HEK293 (cell line): ENCODE results near the gene HECTD4.

Source experiments
- CTCF ChIA-PET: fragments of 350-600 bp; formaldehyde crosslinking; extraction: SDS; loops from one replicate; lab custom pipeline; 2021; ENCODE audit warnings: antibody characterized with exemption; lab: Yijun Ruan, JAX
- POLR2A ChIA-PET: fragments of 300-600 bp; formaldehyde crosslinking; extraction: SDS; loops from one replicate; lab custom pipeline; 2020; ENCODE audit warnings: antibody characterized with exemption, inconsistent platforms; lab: Yijun Ruan, JAX
- H3K27ac ChIP-seq: fragments of 200-500 bp; sonication (Bioruptor generic); 2 replicates; pipeline ENCODE4 v1.5.1; 2014; ENCODE audit warnings: low read depth, low read length, control low read depth, inconsistent platforms; ENCODE audit errors: extremely low read depth
- H3K36me3 ChIP-seq, 2 experiments: fragments of 200-500 bp in 1 of 2; sonication (Bioruptor generic) in 1 of 2; 1 replicate in 1 of 2; 2 replicates in 1 of 2; pipeline ENCODE4 v1.5.1; 2014 to 2017; ENCODE audit warnings: inconsistent platforms in 2 of 2, low read length in 2 of 2; ENCODE audit not compliant: control insufficient read depth in 2 of 2, insufficient read depth in 1 of 2
- H3K4me1 ChIP-seq: fragments of 200-500 bp; sonication (Bioruptor generic); 2 replicates; pipeline ENCODE4 v1.5.1; 2014; ENCODE audit warnings: mild to moderate bottlenecking, low read length, inconsistent platforms; ENCODE audit not compliant: control insufficient read depth, insufficient read depth
- H3K4me3 ChIP-seq: 2 replicates; pipeline ENCODE4 v1.5.1; 2011; ENCODE audit warnings: low read depth, mild to moderate bottlenecking, control low read depth, low read length, moderate library complexity
- H3K9me3 ChIP-seq: fragments of 200-500 bp; sonication (Bioruptor generic); 2 replicates; pipeline ENCODE4 v1.5.1; 2014; ENCODE audit warnings: low read depth, low read length, inconsistent platforms; ENCODE audit not compliant: control insufficient read depth, insufficient read depth
- FEZF1 ChIP-seq: fragments of 450-650 bp; formaldehyde crosslinking; IDR thresholded peaks from 2 replicates; pipeline ENCODE4 v1.5.1; 2016; ENCODE audit warnings: missing biosample characterization, missing genetic modification characterization
- GLIS1 ChIP-seq: fragments of 450-650 bp; formaldehyde crosslinking; IDR thresholded peaks from 2 replicates; pipeline ENCODE4 v1.5.1; 2016; ENCODE audit warnings: missing biosample characterization, missing genetic modification characterization
- KLF8 ChIP-seq: fragments of 450-650 bp; formaldehyde crosslinking; IDR thresholded peaks from 2 replicates; pipeline ENCODE4 v1.5.1; 2016; ENCODE audit warnings: missing biosample characterization, missing genetic modification characterization
- SP7 ChIP-seq: fragments of 450-650 bp; formaldehyde crosslinking; IDR thresholded peaks from 2 replicates; pipeline ENCODE4 v1.5.1; 2016; ENCODE audit warnings: missing biosample characterization, missing genetic modification characterization
- ZNF280D ChIP-seq: fragments of 450-650 bp; formaldehyde crosslinking; IDR thresholded peaks from 2 replicates; pipeline ENCODE4 v1.5.1; 2016; ENCODE audit warnings: missing biosample characterization, missing genetic modification characterization
- ZNF341 ChIP-seq: fragments of 450-650 bp; formaldehyde crosslinking; IDR thresholded peaks from 2 replicates; pipeline ENCODE4; 2016; ENCODE audit warnings: low read depth, missing biosample characterization, missing genetic modification characterization
- ZNF549 ChIP-seq: fragments of 450-650 bp; IDR thresholded peaks from 2 replicates; pipeline ENCODE4 v1.5.1; 2018; ENCODE audit warnings: missing biosample characterization, missing genetic modification characterization, mild to moderate bottlenecking, inconsistent platforms, moderate library complexity
- ZNF658 ChIP-seq: fragments of 450-650 bp; formaldehyde crosslinking; IDR thresholded peaks from 2 replicates; pipeline ENCODE4; 2016; ENCODE audit warnings: missing biosample characterization, missing genetic modification characterization
- ZNF692 ChIP-seq: fragments of 450-650 bp; formaldehyde crosslinking; IDR thresholded peaks from 2 replicates; pipeline ENCODE4 v1.5.1; 2016; ENCODE audit warnings: missing biosample characterization, missing genetic modification characterization
- ZNF747 ChIP-seq: fragments of 450-650 bp; formaldehyde crosslinking; IDR thresholded peaks from 2 replicates; pipeline ENCODE4 v1.5.1; 2016; ENCODE audit warnings: missing biosample characterization, missing genetic modification characterization
- ZSCAN30 ChIP-seq: fragments of 450-650 bp; IDR thresholded peaks from 2 replicates; pipeline ENCODE4 v1.5.1; 2018; ENCODE audit warnings: missing biosample characterization, mild to moderate bottlenecking, missing genetic modification characterization, moderate library complexity
- TF ChIP-seq, protein P1 (sequence below): fragments of 450-650 bp; formaldehyde crosslinking; IDR thresholded peaks from 2 replicates; pipeline ENCODE4 v1.5.1; 2016; ENCODE audit warnings: missing biosample characterization, missing genetic modification characterization
- TF ChIP-seq, protein P2 (sequence below): fragments of 450-650 bp; formaldehyde crosslinking; IDR thresholded peaks from 2 replicates; pipeline ENCODE4 v1.5.1; 2016; ENCODE audit warnings: missing biosample characterization, missing genetic modification characterization
- TF ChIP-seq, protein P3 (sequence below): fragments of 450-650 bp; formaldehyde crosslinking; conservative IDR thresholded peaks from 2 replicates; pipeline ENCODE4 v1.5.1; 2016; ENCODE audit warnings: low read depth, missing biosample characterization, missing genetic modification characterization
- TF ChIP-seq, protein P4 (sequence below): fragments of 450-650 bp; formaldehyde crosslinking; IDR thresholded peaks from 2 replicates; pipeline ENCODE4 v1.5.1; 2016; ENCODE audit warnings: missing biosample characterization, missing genetic modification characterization

HECTD4 gene

DNA sequence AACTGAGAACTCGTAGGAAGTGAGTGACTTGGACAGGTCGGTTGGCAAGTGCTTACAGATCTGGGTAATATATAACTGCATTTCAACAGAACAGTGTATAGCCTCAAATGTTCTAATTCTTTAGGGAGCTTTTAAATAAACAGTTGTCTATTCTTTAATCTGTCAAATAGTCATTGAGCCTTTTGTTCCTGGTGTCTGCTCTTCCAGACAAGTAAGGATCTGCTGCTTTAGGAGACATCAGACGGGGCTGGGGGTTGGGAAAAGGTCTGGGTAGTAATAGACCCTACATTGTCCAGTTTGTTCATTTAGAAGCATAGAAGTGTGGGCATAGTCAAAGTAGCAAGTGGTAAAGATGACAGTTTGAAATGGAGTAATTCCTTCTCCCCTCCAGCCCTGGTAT lies 38.5 kb upstream of the HECTD4 start:
- Histone ChIP-seq H3K4me1 (0 out of 2 replicates have a peak, but pooled peaks cover 4% of the 10 kb centered on the region), H3K27ac (no peak overlapping the region), H3K9me3 (no peaks in the 10 kb centered on the region), H3K4me3 (no peak overlapping the region), H3K36me3 (peaks cover 0 to 2% of the 10 kb centered on the region in 2 experiments; a peak in 2 of 3 replicates)
- POLR2A ChIA-PET: no interaction called here
- CTCF ChIA-PET: interaction anchor here (1.0 kb wide), 1 partner anchor 7 kb away, joined by 3 read pairs; no protein-coding TSS in a partner anchor
- TF ChIP-seq, protein P1, sequence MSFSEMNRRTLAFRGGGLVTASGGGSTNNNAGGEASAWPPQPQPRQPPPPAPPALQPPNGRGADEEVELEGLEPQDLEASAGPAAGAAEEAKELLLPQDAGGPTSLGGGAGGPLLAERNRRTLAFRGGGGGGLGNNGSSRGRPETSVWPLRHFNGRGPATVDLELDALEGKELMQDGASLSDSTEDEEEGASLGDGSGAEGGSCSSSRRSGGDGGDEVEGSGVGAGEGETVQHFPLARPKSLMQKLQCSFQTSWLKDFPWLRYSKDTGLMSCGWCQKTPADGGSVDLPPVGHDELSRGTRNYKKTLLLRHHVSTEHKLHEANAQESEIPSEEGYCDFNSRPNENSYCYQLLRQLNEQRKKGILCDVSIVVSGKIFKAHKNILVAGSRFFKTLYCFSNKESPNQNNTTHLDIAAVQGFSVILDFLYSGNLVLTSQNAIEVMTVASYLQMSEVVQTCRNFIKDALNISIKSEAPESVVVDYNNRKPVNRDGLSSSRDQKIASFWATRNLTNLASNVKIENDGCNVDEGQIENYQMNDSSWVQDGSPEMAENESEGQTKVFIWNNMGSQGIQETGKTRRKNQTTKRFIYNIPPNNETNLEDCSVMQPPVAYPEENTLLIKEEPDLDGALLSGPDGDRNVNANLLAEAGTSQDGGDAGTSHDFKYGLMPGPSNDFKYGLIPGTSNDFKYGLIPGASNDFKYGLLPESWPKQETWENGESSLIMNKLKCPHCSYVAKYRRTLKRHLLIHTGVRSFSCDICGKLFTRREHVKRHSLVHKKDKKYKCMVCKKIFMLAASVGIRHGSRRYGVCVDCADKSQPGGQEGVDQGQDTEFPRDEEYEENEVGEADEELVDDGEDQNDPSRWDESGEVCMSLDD: no peak
- TF ChIP-seq KLF8 (tag by site-specific recombination) (no peak), ZNF692 (tag by site-specific recombination) (no peak), FEZF1 (tag by site-specific recombination) (no peak), ZNF280D (no peak)
- TF ChIP-seq, protein P2, sequence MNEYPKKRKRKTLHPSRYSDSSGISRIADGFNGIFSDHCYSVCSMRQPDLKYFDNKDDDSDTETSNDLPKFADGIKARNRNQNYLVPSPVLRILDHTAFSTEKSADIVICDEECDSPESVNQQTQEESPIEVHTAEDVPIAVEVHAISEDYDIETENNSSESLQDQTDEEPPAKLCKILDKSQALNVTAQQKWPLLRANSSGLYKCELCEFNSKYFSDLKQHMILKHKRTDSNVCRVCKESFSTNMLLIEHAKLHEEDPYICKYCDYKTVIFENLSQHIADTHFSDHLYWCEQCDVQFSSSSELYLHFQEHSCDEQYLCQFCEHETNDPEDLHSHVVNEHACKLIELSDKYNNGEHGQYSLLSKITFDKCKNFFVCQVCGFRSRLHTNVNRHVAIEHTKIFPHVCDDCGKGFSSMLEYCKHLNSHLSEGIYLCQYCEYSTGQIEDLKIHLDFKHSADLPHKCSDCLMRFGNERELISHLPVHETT (tag by site-specific recombination): no peak
- TF ChIP-seq, protein P3, sequence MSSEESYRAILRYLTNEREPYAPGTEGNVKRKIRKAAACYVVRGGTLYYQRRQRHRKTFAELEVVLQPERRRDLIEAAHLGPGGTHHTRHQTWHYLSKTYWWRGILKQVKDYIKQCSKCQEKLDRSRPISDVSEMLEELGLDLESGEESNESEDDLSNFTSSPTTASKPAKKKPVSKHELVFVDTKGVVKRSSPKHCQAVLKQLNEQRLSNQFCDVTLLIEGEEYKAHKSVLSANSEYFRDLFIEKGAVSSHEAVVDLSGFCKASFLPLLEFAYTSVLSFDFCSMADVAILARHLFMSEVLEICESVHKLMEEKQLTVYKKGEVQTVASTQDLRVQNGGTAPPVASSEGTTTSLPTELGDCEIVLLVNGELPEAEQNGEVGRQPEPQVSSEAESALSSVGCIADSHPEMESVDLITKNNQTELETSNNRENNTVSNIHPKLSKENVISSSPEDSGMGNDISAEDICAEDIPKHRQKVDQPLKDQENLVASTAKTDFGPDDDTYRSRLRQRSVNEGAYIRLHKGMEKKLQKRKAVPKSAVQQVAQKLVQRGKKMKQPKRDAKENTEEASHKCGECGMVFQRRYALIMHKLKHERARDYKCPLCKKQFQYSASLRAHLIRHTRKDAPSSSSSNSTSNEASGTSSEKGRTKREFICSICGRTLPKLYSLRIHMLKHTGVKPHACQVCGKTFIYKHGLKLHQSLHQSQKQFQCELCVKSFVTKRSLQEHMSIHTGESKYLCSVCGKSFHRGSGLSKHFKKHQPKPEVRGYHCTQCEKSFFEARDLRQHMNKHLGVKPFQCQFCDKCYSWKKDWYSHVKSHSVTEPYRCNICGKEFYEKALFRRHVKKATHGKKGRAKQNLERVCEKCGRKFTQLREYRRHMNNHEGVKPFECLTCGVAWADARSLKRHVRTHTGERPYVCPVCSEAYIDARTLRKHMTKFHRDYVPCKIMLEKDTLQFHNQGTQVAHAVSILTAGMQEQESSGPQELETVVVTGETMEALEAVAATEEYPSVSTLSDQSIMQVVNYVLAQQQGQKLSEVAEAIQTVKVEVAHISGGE (tag by site-specific recombination): no peak

GRCh38 chr12:112419297-112420133 lies 37.3 kb upstream of the HECTD4 start:
- H3K9me3 ChIP-seq: no peaks in the 10 kb centered on the region
- CTCF ChIA-PET: interaction anchor here (0.7 to 1.0 kb wide), 4 partner anchors 8 to 137 kb away, joined by 3 read pairs; no protein-coding TSS in a partner anchor
- POLR2A ChIA-PET: interaction anchor here (1.0 kb wide), 2 partner anchors 14 to 64 kb away, joined by 3 read pairs; no protein-coding TSS in a partner anchor
- peak overlapping the region; percentile 80; the same call in 1 of the 2 replicates for H3K27ac ChIP-seq
- peak overlapping the region; percentile 99 for H3K4me3 ChIP-seq
- no peaks in the 10 kb centered on the region for H3K36me3 ChIP-seq
- 0 out of 2 replicates have a peak, but pooled peaks cover 4% of the 10 kb centered on the region for H3K4me1 ChIP-seq
- TF ChIP-seq ZNF549 (tag by site-specific recombination): no peak
- no peak for TF ChIP-seq ZNF341
- TF ChIP-seq ZNF747: no peak
- TF ChIP-seq ZSCAN30: peak; percentile 91
- peak; percentile 1; the same call in 1 of the 2 replicates for TF ChIP-seq SP7 (tag by site-specific recombination)
- no peak for TF ChIP-seq ZNF658
- TF ChIP-seq, protein P4, sequence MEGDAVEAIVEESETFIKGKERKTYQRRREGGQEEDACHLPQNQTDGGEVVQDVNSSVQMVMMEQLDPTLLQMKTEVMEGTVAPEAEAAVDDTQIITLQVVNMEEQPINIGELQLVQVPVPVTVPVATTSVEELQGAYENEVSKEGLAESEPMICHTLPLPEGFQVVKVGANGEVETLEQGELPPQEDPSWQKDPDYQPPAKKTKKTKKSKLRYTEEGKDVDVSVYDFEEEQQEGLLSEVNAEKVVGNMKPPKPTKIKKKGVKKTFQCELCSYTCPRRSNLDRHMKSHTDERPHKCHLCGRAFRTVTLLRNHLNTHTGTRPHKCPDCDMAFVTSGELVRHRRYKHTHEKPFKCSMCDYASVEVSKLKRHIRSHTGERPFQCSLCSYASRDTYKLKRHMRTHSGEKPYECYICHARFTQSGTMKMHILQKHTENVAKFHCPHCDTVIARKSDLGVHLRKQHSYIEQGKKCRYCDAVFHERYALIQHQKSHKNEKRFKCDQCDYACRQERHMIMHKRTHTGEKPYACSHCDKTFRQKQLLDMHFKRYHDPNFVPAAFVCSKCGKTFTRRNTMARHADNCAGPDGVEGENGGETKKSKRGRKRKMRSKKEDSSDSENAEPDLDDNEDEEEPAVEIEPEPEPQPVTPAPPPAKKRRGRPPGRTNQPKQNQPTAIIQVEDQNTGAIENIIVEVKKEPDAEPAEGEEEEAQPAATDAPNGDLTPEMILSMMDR (tag by site-specific recombination): no peak
- peak; percentile 56 for TF ChIP-seq GLIS1
